Fibroblast of skin of left biceps (primary cell): ENCODE measurements around the gene DCP2.
A peak's percentile ranks its signal among the peaks of the same experiment; 100 is the strongest.

ENCODE experiments used
- DNase-seq, 2 experiments: peaks; one replicate each; pipeline ENCODE4 v3.0.0-alpha.2; 2013; ENCODE audit warnings: low read depth in 2 of 2

The DCP2 gene

DNA sequence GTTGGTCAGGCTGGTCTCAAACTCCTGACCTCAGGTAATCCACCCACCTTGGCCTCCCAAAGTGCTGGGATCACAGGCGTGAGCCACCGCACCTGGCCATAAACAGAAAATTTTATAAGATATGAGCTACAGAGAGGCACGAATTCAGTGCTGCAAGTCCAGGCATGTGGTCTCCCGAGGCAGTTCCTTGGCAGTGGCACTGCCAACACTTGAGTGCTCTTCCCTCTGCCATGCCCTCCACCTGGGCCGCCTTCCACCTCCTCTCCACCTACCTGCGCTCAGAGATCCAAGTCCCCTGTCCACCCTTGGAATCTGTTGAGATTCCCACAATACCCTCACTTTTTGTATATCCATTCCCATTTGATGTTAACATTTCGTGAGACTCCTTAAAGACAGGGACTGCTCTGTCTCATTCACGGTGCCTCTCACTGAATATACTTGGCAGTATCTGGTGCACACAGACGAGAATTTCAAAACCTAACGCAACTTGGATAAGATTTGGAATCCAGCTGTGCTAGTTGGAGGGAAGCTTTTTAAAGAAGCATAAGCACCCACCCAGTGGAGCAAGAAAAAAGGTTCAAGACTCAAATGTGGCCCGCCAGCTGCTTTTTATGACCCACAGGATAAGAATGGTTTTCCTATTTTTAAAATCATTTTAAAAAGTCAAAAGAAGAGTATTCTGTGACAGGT, 68.3 kb downstream of the DCP2 start:
- no peak for DNase-seq

GRCh38 chr5:113047234-113047633, 70.6 kb downstream of the DCP2 start:
- DNase-seq = no peak

- no peak for DNase-seq
Measured at GRCh38 chr5:113047733-113048652, 71.4 kb downstream of the DCP2 start.

DNA sequence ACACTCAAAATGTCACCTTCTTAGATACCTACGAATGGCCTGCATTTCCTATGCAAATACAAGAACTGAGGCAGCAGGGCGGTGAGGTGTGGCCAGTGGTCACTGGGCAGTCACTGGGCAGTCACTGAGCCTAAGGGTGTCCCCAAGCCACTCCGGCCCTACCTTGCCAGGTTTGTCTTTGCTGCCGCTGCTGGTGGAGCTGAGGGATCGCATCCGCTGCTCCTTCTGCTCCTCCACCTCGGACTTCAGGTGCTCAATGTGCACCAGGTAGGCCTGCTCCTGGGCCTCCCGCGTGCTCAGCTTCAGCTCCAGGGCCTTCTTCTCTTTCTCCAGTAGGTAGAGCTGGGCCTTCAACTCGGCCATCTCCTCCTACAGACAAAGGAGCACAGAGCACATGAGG, 72.3 kb downstream of the DCP2 start:
- no peak for DNase-seq

GRCh38 chr5:113050721-113051382, 74.3 kb downstream of the DCP2 start:
- DNase-seq = peak; percentile 50 to 55

- DNase-seq = no peak
Measured at GRCh38 chr5:113052041-113052795, 75.6 kb downstream of the DCP2 start.

DNA sequence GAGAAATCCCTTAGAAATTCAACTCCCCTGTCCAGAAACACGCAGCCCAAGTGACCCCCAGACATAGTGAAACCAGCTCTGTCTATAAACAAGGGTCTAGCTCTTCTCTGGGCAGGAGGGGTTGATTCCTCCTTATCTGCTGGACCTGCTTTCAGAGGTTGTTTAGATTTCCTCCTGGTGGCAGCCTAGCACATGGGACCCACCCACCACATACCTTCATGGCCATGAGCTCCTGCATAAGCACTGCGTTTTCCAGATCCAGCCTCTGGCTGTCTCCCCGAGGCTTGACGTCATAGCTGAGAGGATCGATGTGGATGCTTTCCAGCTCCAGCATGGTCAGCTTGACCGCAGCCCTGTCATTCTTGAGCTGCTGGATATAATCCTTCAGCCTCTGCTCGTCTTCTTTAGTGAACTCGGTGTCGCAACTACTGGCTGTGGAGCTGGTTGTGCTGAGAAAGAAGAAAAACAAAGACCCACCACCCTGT, 77.0 kb downstream of the DCP2 start:
- DNase-seq = no peak

GRCh38 chr5:113054899-113055298, 78.3 kb downstream of the DCP2 start:
- DNase-seq = no peak

DNA sequence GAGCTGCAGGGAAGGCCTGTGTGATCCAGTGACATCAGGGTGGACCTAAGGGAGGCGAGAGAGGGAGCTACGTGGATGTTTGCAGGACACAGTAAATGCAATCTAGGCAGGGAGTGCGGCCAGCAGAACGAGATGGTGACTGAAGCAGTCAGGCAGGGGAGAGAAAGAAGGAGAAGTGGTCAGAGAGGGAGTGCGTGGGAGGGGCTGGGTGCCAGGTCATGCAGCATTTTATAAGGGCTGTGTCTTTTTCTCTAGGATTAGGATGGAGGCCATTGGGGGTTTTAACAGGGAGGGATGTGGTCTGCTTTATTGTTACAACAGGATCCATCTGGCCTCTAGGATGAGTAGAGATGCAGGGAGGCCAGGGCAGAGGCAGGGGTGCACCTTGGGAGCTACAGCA, 80.4 kb downstream of the DCP2 start:
- no peak for DNase-seq

DNA sequence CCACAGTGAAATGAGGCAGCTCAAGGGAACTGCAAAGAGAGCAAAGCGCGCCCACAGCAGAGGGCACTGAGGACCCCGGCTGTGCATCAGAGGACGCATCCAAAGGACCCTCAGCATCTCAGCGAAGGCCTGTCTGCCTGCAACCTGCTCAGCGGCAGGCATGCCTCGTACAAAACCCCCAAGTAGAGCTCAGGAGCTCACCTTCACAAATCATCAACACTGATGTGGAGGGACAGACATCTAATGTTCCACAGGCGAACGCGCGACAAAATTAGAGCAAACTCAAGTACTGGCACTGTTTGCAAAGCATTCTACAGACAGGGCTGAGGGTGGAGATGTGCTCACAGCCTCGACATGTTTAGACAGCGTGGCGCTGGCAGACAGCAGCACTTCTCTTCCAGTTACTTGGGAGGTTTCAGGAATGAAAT, 81.0 kb downstream of the DCP2 start:
- no peak for DNase-seq

GRCh38 chr5:113058269-113058668, 81.7 kb downstream of the DCP2 start:
- no peak for DNase-seq

- DNase-seq = no peak
Measured at GRCh38 chr5:113058706-113059226, 82.2 kb downstream of the DCP2 start.

DNA sequence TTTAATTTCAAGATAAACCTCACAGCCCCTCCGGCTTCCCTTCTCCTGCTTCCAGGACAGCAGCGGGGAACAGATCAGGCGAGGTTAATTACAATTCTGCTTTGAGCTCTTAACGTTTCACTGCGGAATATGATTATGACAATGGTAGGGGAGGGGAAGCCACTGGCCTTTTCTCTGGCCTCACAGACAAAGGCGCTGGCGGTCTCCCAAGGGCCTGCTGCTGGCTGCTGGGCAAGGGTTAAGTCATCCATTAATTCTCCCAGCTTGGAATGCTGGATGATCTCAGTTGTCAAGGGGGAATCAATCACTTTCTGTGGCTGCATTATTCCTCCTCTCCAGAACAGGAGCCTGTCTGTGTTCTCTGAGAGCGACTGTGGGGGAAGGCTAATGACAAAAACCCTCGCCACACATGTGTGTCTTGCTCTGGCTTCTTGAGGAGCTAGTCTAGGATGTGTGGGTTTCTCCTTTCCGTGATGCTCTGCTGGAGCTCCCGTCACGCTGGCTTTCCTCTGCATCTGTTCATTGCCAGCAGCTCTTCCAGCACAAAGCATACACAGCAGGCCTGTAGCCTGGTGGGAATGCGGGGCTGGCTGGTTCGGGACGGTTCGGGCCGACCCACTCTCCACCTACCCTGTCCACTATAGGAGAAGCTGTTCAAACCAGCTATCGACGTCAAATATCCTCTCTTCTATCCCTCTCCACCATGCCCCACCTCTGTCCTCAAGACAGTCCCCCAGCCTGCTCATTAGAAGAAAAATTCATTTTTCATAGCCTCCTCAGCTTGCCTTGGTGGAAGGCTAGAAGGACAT, 82.8 kb downstream of the DCP2 start:
- peak; percentile 78 to 79 for DNase-seq

DNA sequence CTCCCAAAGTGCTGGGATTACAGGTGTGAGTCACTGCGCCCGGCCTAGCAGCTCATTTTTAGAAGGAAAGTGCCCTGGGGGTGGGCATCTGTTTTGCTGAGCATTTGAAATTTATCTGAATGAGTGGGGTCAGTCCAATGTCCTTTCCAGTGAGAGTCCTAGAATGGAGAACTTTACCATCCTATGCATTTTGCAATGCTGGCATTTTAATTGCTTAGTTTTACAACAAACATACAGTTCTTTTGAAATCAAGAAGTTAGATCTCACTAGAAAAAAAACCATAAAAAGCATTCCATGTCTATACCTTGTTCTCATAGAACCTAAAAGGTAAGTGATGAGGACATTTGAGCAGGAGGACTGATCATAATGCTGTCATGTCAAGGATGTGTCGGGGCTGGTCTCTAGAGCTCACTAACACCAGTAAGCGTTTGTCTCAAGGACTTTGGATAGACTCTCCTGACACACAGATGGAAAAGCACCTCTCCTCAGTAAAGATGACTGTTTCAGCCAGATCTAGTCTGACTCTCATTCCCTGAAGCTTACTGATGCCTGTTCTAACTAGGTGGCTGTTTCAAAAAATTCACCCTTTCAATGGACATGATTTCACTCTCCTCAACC, 83.9 kb downstream of the DCP2 start:
- DNase-seq = no peak

- DNase-seq = peak; percentile 62 to 64
Measured at GRCh38 chr5:113061846-113062780, 85.5 kb downstream of the DCP2 start.

DNA sequence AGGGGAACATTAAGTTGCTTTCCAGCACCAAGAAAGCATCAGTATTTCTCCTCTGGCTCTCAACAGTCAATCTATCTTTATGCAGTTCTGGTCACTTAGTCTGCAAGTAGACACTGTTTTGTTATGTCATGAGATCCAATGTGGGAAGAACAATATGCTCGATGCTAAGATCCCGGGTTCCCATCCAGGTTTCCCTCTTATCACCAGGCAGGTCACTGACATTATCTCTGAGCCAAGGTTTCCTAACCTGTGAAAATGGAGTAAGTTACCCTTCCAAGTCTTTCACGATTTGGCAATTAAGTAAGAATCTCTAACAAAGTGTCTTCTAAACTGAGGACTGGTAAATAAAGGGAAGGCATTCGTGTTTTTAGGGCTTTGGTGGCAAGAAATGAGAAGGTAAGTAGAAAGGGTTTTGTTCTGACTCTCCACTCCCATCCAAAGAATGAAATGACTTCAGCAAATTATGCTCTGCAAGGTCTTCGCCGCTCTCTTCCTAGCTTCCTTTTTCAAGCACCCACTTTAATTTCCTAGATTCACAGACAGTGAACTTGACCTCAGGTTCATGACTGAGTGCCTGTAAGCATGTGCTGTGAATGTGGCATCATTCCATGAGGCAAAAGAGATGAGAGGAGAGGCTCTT, 86.4 kb downstream of the DCP2 start:
- no peak for DNase-seq

GRCh38 chr5:113063927-113064326, 87.3 kb downstream of the DCP2 start:
- no peak for DNase-seq

- DNase-seq = no peak
Measured at GRCh38 chr5:113064806-113065205, 88.2 kb downstream of the DCP2 start.
